ENCODE results near the gene ANG. TPM values are rescaled to one million over a fixed set of nuclear protein-coding genes. Genes with fewer than 3 reads are reported as not detected.
A peak's percentile ranks its signal among the peaks of the same experiment; 100 is the strongest.

Gene ANG
- total and polyA plus RNA-seq, 9 of the 15 experiments (the other 6 are each of a cell fraction or from before 2014, with no cell fraction given), result 0.21 to 0.73 (median 0.34) TPM; not detected in 4

GRCh38 chr14:20687362-20688166, 1.0 kb upstream of the ANG start (continued):
- no peak for TF ChIP-seq FOXO4 (CRISPR knock-in tag; IDR thresholded peaks at IDR 0.05)
- TF ChIP-seq HNRNPLL (IDR thresholded peaks at IDR 0.05; ENCODE audit: low read depth, low read length, poor library complexity, severe bottlenecking), result no peak
- TF ChIP-seq ZNF12 (CRISPR knock-in tag; IDR thresholded peaks at IDR 0.05), result no peak

GRCh38 chr14:20690848-20691640, 2.5 kb downstream of the ANG start:
- no peaks in the 10 kb centered on the region for H4K20me1 ChIP-seq (replicated peaks; ENCODE audit: control insufficient read depth, insufficient read depth, low read length)
- intact Hi-C loops (cut with micrococcal nuclease), result loop anchor here (1.0 to 5.0 kb wide), 2 partner anchors 34 to 82 kb away; no protein-coding TSS in a partner anchor
- TF ChIP-seq ARID2 (IDR thresholded peaks at IDR 0.05) (peak; percentile 18; the same call in 1 of the 2 replicates), CSDE1 (IDR thresholded peaks at IDR 0.05) (no peak), DEAF1 (CRISPR knock-in tag; IDR thresholded peaks at IDR 0.05) (peak; percentile 70), SMC3 (conservative IDR thresholded peaks at IDR 0.05; ENCODE audit: insufficient read depth, low read depth, low read length) (peak; percentile 30; the same call in 1 of the 2 replicates), ZNF23 (CRISPR knock-in tag; IDR thresholded peaks at IDR 0.05) (no peak), ATF3 (IDR thresholded peaks at IDR 0.05) (no peak), ATF3 (CRISPR knock-in tag; conservative IDR thresholded peaks at IDR 0.05) (no peak), GTF2E2 (tag; IDR thresholded peaks at IDR 0.05) (no peak)

More at GRCh38 chr14:20690848-20691640, 2.5 kb downstream of the ANG start:
- Histone ChIP-seq H3K27ac (ENCODE audit: extremely low read depth, low read depth, low read length) (no peak overlapping the region), H2AFZ (ENCODE audit: low read depth, low read length) (peak overlapping the region; percentile 52), H3K9ac (ENCODE audit: insufficient read depth in 1 of 2, low read depth in 2 of 2, low read length in 2 of 2) (no peak overlapping the region), H3K36me3 (ENCODE audit: control insufficient read depth, insufficient read depth, low read length) (no peaks in the 10 kb centered on the region), H3K27me3 (ENCODE audit: control insufficient read depth in 2 of 2, insufficient read depth in 2 of 2, low read length in 2 of 2) (no peaks in the 10 kb centered on the region), H3K4me2 (ENCODE audit: insufficient read depth, low read length) (no peak overlapping the region), H3K4me1 (replicated peaks in 1 of 2; ENCODE audit: control insufficient read depth in 2 of 2, insufficient read depth in 2 of 2, low read length in 2 of 2) (no peaks in the 10 kb centered on the region; a peak in 1 of 5 replicates), H3K9me3 (replicated peaks; ENCODE audit: control insufficient read depth, insufficient read depth, low read depth, low read length) (no peaks in the 10 kb centered on the region), H3K79me2 (ENCODE audit: control insufficient read depth, insufficient read depth, low read length) (no peaks in the 10 kb centered on the region), H3K9me1 (ENCODE audit: control insufficient read depth, insufficient read depth, low read length) (no peaks in the 10 kb centered on the region), H3K4me3 (no peak overlapping the region)
- ATAC-seq (peak; percentile 87), FAIRE-seq (peak; percentile 92), DNase-seq (ENCODE audit: extremely low read depth in 1 of 4, low spot score in 3 of 4) (peak; percentile 41 to 70 (median 52))
- BruUV-seq (replicated peaks), result no TSS peak
- 15% methylated on average over 9 of the region's 9 CpGs for WGBS (ENCODE audit: insufficient coverage, low coverage, missing lambda C conversion rate)
- CTCF ChIA-PET (ENCODE audit: low intra/inter-chr PET ratio), result interaction anchor here (0.9 to 3.4 kb wide), 7 partner anchors 8 to 164 kb away, joined by 3 to 49 read pairs (median 4); no protein-coding TSS in a partner anchor
- POLR2A ChIA-PET, result interaction anchor here (0.6 to 1.5 kb wide), 3 partner anchors 17 to 129 kb away, joined by 3 read pairs; no protein-coding TSS in a partner anchor
- in situ Hi-C loops (cut with MboI), result loop anchor here (5.0 kb wide), 2 partner anchors 79 to 161 kb away; no protein-coding TSS in a partner anchor
